Measurements from ENCODE around the gene IFT22. TPM values are rescaled to one million over a fixed set of nuclear protein-coding genes. Genes with fewer than 3 reads are reported as not detected.

IFT22 gene
- total RNA-seq, 1 experiment from 2014 or later: 21.3 TPM

DNA sequence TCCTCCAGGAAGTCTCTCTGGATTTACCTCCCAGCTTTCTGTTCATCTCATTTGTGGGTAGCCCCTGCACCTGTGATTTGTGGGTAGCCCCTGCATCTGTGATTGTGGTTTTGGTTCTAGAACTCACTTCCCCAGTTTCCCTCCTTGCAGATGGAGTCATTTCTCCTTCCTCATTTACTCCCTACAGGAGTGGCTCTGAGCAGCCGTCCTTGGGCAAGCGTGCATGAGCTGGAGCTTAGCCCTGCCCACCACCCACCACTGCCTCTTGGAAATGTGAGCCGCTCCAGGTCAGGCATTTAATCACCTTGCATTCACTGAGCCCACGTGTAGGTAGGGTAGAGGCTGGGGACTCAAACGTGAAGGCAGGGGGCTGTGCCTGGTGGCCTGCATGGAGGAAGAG, 49.2 kb upstream of the IFT22 start:
- peak overlapping the region; percentile 68 to 83 (median 73); a peak in 6 of 7 replicates for H3K27ac Mint-ChIP-seq
- Histone ChIP-seq H3K4ac (ENCODE audit: low read depth, low read length) (no peak overlapping the region), H3K27me3 (ENCODE audit: insufficient read depth, low read length) (no peaks in the 10 kb centered on the region), H3T11ph (ENCODE audit: low read length) (no peak overlapping the region), H3K79me2 (ENCODE audit: insufficient read depth, low read length) (peaks cover 2% of the 10 kb centered on the region; the same call in 1 of the 2 replicates), H2BK5ac (ENCODE audit: insufficient read length, low read length) (no peak overlapping the region), H3K23me2 (ENCODE audit: insufficient read length, low read depth, low read length, poor library complexity, severe bottlenecking) (no peaks in the 10 kb centered on the region), H3K9me3 (ENCODE audit: control insufficient read depth, low read depth, low read length) (no peaks in the 10 kb centered on the region), H4K8ac (replicated peaks; ENCODE audit: insufficient read length, low read depth, low read length) (no peak overlapping the region), H3K27ac (ENCODE audit: insufficient read length, low read depth, low read length) (no peak overlapping the region), H3K4me2 (ENCODE audit: insufficient read depth, insufficient read length, low read length) (no peak overlapping the region), H4K91ac (ENCODE audit: insufficient read length, low read depth, low read length) (no peak overlapping the region), H2AFZ (ENCODE audit: low read length) (no peak overlapping the region), H3K18ac (ENCODE audit: insufficient read length, low read depth, low read length) (peak overlapping the region; percentile 7), H3K79me1 (ENCODE audit: insufficient read depth, low read depth, low read length, poor library complexity, severe bottlenecking) (peaks cover 9% of the 10 kb centered on the region), H4K5ac (ENCODE audit: insufficient read length, low read depth, low read length) (no peak overlapping the region), H3K56ac (ENCODE audit: insufficient read length, low read depth, low read length) (no peak overlapping the region), H2AK5ac (ENCODE audit: insufficient read length, low read length) (no peak overlapping the region), H2BK15ac (ENCODE audit: low read depth, low read length) (no peak overlapping the region), H2BK20ac (ENCODE audit: low read depth, low read length, poor library complexity, severe bottlenecking) (no peak overlapping the region), H4K20me1 (ENCODE audit: control insufficient read depth, insufficient read depth, insufficient read length) (no peaks in the 10 kb centered on the region), H3K23ac (ENCODE audit: insufficient read length, low read depth, low read length) (no peak overlapping the region), H3K4me1 (ENCODE audit: insufficient read depth, low read length) (no peaks in the 10 kb centered on the region; the same call in 1 of the 2 replicates), H2BK12ac (ENCODE audit: insufficient read length, low read depth, low read length) (no peak overlapping the region), H2BK120ac (ENCODE audit: low read depth, low read length, poor library complexity, severe bottlenecking) (no peak overlapping the region), H3K14ac (ENCODE audit: insufficient read depth, low read length) (no peak overlapping the region), H3K9ac (ENCODE audit: extremely low read depth, insufficient read length, low read length) (no peak overlapping the region)
- TF ChIP-seq, protein P1, sequence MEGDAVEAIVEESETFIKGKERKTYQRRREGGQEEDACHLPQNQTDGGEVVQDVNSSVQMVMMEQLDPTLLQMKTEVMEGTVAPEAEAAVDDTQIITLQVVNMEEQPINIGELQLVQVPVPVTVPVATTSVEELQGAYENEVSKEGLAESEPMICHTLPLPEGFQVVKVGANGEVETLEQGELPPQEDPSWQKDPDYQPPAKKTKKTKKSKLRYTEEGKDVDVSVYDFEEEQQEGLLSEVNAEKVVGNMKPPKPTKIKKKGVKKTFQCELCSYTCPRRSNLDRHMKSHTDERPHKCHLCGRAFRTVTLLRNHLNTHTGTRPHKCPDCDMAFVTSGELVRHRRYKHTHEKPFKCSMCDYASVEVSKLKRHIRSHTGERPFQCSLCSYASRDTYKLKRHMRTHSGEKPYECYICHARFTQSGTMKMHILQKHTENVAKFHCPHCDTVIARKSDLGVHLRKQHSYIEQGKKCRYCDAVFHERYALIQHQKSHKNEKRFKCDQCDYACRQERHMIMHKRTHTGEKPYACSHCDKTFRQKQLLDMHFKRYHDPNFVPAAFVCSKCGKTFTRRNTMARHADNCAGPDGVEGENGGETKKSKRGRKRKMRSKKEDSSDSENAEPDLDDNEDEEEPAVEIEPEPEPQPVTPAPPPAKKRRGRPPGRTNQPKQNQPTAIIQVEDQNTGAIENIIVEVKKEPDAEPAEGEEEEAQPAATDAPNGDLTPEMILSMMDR (conservative IDR thresholded peaks at IDR 0.05): no peak
- WGBS (ENCODE audit: extremely low coverage, insufficient read length, low lambda C conversion rate): no CpG with 5 or more reads among the region's 5 CpGs
- DNase-seq: no peak
- peaks cover 6 to 41% (median 29%) of the 10 kb centered on the region in 3 experiments for H3K36me3 Mint-ChIP-seq (ENCODE audit: insufficient read depth in 1 of 3, low read depth in 3 of 3)
- H3K4me1 Mint-ChIP-seq: peaks cover 19 to 20% of the 10 kb centered on the region in 2 experiments
- H3K9me3 Mint-ChIP-seq: peaks cover 0 to 5% of the 10 kb centered on the region in 2 experiments; a peak in 4 of 5 replicates
- H3K27me3 Mint-ChIP-seq (ENCODE audit: low read depth): no peaks in the 10 kb centered on the region
- H3K4me3 Mint-ChIP-seq: no peak overlapping the region

Data from H9 (cell line).